Uterus (tissue), 4 donors: Measurements from ENCODE around the gene KCMF1. TPM values are rescaled to one million over a fixed set of nuclear protein-coding genes. Genes with fewer than 3 reads are reported as not detected.

Source experiments
- DNase-seq, 2 donors: peaks; one replicate each; pipeline ENCODE4 v3.0.0-alpha.2; 2019 to 2020
- H3K27ac ChIP-seq, 2 donors: fragments of 200-600 bp; sonication (generic); 1 replicate in 1 of 2; 2 replicates in 1 of 2; pipeline ENCODE4 v1.5.1; 2016 to 2018
- H3K27me3 ChIP-seq, 2 donors: fragments of 200-600 bp; sonication (generic); one replicate each; pipeline ENCODE4 v1.5.1; 2018 to 2019; ENCODE audit warnings: control low read depth in 1 of 2
- H3K36me3 ChIP-seq, 2 donors: fragments of 200-600 bp; sonication (generic); one replicate each; pipeline ENCODE4 v1.5.1; 2019; ENCODE audit warnings: control low read depth in 1 of 2
- H3K4me1 ChIP-seq, 2 donors: fragments of 200-600 bp; sonication (generic); one replicate each; pipeline ENCODE4 v1.5.1; 2018 to 2019; ENCODE audit warnings: control low read depth in 1 of 2
- H3K4me3 ChIP-seq, 2 donors: fragments of 200-600 bp; sonication (generic); 1 replicate in 1 of 2; 2 replicates in 1 of 2; pipeline ENCODE4 v1.5.1; 2018 to 2019; ENCODE audit warnings: mild to moderate bottlenecking in 1 of 2
- H3K9me3 ChIP-seq, 2 donors: fragments of 200-600 bp; sonication (generic); one replicate each; pipeline ENCODE4 v1.5.1; 2019; ENCODE audit warnings: control low read depth in 1 of 2
- POLR2A ChIP-seq, 2 donors: fragments of 450-650 bp; IDR thresholded peaks; one replicate each; pipeline ENCODE4 v1.6.1; 2016; ENCODE audit warnings: antibody characterized with exemption in 2 of 2, mild to moderate bottlenecking in 1 of 2, moderate library complexity in 1 of 2
- intact Hi-C: fragments of 100-400 bp; cut with DNase I; formaldehyde crosslinking; loops from one replicate; pipeline ENCODE4 v1.15.1; 2023; ENCODE audit warnings: low total_unique reads
- total RNA-seq, 4 donors: library from RNA; depleted of rRNA in 3 of 4; stranded (reverse); fragments of >200 nt in 3 of 4; gene quantifications; one replicate each; pipeline versions ENCODE4 v1.1.0 to v1.2.4, GENCODE V29; 2014 to 2023
- TF ChIP-seq, protein P1 (sequence below), 4 experiments: fragments of 200-600 bp in 2 of 4; fragments of 450-650 bp in 2 of 4; sonication (generic) in 2 of 4; IDR thresholded peaks; one replicate each; pipeline ENCODE4 v1.5.1; 2016 to 2019; ENCODE audit warnings: antibody characterized with exemption in 4 of 4, mild to moderate bottlenecking in 2 of 4, moderate library complexity in 1 of 4
- donor health status: DM: yes; HTN: yes; CAD: no.

KCMF1 gene
- total RNA-seq, 4 donors from 2014 or later: 6.9 to 58.3 (median 35.9) TPM

DNA sequence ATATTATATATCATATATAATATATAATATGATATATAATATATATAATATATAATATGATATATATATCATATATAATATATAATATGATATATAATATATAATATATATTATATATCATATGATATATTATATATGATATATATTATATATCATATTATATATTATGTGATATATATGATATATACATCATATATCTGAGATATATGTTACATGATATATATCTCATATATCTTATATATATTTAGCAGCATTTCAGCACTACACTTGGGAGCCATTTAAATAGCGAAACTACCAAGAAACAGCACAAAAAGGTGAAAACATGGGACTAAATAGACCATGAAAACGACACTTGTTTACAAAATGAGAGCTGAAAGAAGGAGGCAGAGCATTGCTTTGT lies 37.3 kb downstream of the KCMF1 start:
- Histone ChIP-seq H3K27me3 (no peaks in the 10 kb centered on the region), H3K9me3 (no peaks in the 10 kb centered on the region), H3K27ac (no peak overlapping the region), H3K4me1 (no peaks in the 10 kb centered on the region), H3K36me3 (no peaks in the 10 kb centered on the region), H3K4me3 (no peak overlapping the region)
- no peak for TF ChIP-seq POLR2A (IDR thresholded peaks at IDR 0.05)
- TF ChIP-seq, protein P1, sequence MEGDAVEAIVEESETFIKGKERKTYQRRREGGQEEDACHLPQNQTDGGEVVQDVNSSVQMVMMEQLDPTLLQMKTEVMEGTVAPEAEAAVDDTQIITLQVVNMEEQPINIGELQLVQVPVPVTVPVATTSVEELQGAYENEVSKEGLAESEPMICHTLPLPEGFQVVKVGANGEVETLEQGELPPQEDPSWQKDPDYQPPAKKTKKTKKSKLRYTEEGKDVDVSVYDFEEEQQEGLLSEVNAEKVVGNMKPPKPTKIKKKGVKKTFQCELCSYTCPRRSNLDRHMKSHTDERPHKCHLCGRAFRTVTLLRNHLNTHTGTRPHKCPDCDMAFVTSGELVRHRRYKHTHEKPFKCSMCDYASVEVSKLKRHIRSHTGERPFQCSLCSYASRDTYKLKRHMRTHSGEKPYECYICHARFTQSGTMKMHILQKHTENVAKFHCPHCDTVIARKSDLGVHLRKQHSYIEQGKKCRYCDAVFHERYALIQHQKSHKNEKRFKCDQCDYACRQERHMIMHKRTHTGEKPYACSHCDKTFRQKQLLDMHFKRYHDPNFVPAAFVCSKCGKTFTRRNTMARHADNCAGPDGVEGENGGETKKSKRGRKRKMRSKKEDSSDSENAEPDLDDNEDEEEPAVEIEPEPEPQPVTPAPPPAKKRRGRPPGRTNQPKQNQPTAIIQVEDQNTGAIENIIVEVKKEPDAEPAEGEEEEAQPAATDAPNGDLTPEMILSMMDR (IDR thresholded peaks at IDR 0.05): no peak
- intact Hi-C loops: no loop called here
- DNase-seq: no peak

DNA sequence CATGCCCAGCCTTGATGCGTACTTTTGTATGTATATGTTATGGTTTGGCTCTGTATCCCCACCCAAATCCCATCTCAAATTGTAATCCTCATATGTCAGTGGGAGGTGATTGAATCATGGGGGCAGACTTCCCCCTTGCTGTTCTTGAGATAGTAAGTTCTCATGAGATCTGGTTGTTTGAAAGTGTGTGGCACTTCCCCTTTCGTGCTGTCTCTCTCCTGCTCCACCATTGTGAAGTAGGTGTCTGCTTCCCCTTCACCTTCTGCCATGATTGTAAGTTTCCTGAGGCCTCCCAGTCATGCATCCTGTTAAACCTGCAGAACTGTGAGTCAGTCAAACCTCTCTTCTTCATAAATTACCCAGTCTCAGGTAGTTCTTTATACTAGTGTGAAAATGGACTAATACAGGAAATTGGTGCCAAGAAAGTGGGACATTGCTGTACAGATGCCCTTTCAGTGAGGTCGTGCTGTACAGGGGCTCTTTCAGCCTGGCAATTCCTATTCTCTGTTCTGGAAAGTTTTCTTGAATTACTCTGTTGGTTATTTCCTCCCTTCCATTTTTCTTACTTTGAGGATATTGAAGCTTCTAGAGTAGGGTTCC lies 38.2 kb downstream of the KCMF1 start:
- H3K9me3 ChIP-seq: no peaks in the 10 kb centered on the region
- H3K4me3 ChIP-seq: no peak overlapping the region
- no peaks in the 10 kb centered on the region for H3K4me1 ChIP-seq
- TF ChIP-seq POLR2A (IDR thresholded peaks at IDR 0.05): no peak
- no peak overlapping the region for H3K27ac ChIP-seq
- no peaks in the 10 kb centered on the region for H3K36me3 ChIP-seq
- DNase-seq: no peak
- no peaks in the 10 kb centered on the region for H3K27me3 ChIP-seq
- intact Hi-C loops: no loop called here

DNA sequence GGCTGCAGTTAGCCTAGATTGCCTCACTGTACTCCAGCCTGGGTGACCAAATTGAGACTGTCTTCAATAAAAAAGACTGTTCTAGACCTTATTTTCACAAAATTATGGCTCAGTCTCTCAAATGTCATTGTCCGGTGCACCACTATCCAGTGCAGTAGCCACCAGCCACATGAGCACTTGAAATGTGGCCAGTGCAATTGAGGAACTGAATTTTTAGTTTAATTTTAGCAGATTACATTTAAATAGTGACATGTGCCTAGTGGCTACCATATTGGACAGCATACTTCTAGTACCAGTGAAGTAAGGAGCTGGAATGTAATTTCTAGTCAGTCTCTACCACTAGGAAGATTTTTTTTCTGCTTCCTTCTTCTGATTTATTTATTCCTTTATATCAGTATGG lies 39.4 kb downstream of the KCMF1 start:
- no peak overlapping the region for H3K4me3 ChIP-seq
- no peaks in the 10 kb centered on the region for H3K27me3 ChIP-seq
- no peak for DNase-seq
- TF ChIP-seq POLR2A (IDR thresholded peaks at IDR 0.05): no peak
- TF ChIP-seq, protein P1 (IDR thresholded peaks at IDR 0.05): no peak
- H3K4me1 ChIP-seq: no peaks in the 10 kb centered on the region
- no peak overlapping the region for H3K27ac ChIP-seq
- H3K9me3 ChIP-seq: no peaks in the 10 kb centered on the region
- no peaks in the 10 kb centered on the region for H3K36me3 ChIP-seq
- intact Hi-C loops: no loop called here

DNA sequence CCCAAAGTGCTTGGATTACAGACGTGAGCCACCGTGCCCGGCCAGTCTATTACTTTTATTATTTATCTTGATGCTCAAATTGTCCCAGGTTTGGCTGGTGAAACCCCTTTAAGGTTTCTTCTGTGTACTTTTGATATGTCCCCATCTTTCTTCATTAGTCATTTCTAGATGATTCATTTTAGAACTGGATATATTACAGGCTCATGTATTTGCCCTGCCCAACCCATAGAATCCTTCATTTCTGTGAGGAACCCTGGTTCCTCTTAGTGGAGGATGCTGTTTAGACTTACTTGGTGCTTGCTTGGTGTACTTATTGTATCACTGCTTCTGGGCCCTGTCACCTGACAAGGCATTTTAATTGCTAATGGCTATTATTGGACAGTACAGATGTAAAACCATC lies 40.1 kb downstream of the KCMF1 start:
- DNase-seq: no peak
- H3K27ac ChIP-seq: no peak overlapping the region
- no peaks in the 10 kb centered on the region for H3K9me3 ChIP-seq
- H3K4me3 ChIP-seq: no peak overlapping the region
- H3K4me1 ChIP-seq: no peaks in the 10 kb centered on the region
- no peak for TF ChIP-seq POLR2A (IDR thresholded peaks at IDR 0.05)
- TF ChIP-seq, protein P1 (IDR thresholded peaks at IDR 0.05): no peak
- no peaks in the 10 kb centered on the region for H3K27me3 ChIP-seq
- intact Hi-C loops: no loop called here
- no peaks in the 10 kb centered on the region for H3K36me3 ChIP-seq

DNA sequence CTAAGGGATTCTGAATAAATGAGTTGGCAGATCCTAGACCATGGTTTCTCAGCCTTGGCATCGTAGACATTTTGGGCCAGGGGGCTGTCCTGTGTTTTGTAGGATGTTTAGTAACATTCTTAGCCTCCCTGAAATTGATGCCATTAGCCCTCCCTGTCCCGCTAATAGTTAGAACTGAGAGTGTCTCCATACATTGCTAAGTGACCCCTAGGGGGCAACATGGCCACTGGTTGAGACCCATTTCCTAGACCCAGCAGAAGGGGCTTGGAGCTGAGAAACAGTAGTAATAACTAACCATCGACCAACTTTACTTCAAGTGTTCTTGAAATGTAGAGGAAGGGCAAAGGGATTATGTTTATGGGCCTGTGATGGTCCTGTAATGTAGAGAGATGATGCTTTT lies 40.8 kb downstream of the KCMF1 start:
- no peaks in the 10 kb centered on the region for H3K9me3 ChIP-seq
- H3K4me1 ChIP-seq: no peaks in the 10 kb centered on the region
- no peaks in the 10 kb centered on the region for H3K36me3 ChIP-seq
- no peak overlapping the region for H3K27ac ChIP-seq
- DNase-seq: no peak
- no peak overlapping the region for H3K4me3 ChIP-seq
- intact Hi-C loops: no loop called here
- TF ChIP-seq POLR2A (IDR thresholded peaks at IDR 0.05): no peak
- TF ChIP-seq, protein P1 (IDR thresholded peaks at IDR 0.05): no peak
- H3K27me3 ChIP-seq: no peaks in the 10 kb centered on the region

DNA sequence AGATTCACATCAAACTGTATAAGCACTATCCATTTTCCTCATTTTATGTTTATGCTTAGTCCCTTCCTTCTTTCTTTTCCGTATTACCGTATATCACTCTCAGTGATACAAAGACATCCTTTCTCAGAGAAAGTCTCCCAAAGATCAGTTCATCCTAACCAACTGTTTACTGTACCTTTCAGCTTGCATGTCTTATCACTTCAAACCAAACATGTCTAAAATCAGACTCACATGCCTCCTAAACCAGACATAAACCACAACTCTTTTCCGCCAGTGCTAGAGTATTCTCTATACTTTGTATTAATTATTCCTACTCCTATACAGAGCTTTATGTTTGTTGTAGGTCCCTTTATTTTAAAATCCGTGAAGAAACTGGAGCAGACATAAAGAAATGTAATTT lies 41.5 kb downstream of the KCMF1 start:
- Histone ChIP-seq H3K4me3 (no peak overlapping the region), H3K27ac (no peak overlapping the region), H3K27me3 (no peaks in the 10 kb centered on the region), H3K36me3 (no peaks in the 10 kb centered on the region), H3K4me1 (peaks cover 0 to under 1% of the 10 kb centered on the region in 2 donors), H3K9me3 (no peaks in the 10 kb centered on the region)
- no peak for DNase-seq
- intact Hi-C loops: no loop called here
- no peak for TF ChIP-seq POLR2A (IDR thresholded peaks at IDR 0.05)
- TF ChIP-seq, protein P1 (IDR thresholded peaks at IDR 0.05): no peak
